Smooth muscle cell (in vitro differentiated cells): ENCODE measurements around the gene MYNN. TPM values are rescaled to one million over a fixed set of nuclear protein-coding genes. Genes with fewer than 3 reads are reported as not detected.

Experiments
- DNase-seq: peaks from one replicate; lab custom pipeline; 2025; ENCODE audit not compliant: unreplicated experiment; lab: John Stamatoyannopoulos, UW
- H2AFZ ChIP-seq: fragments of 200-600 bp; sonication (generic); 2 replicates; pipeline ENCODE4 v1.6.0; 2016; ENCODE audit warnings: antibody characterized with exemption, low read depth, mild to moderate bottlenecking
- H3F3A ChIP-seq: fragments of 200-600 bp; sonication (generic); 2 replicates; pipeline ENCODE4 v1.6.0; 2017; ENCODE audit warnings: antibody characterized with exemption, low read depth
- H3K27ac ChIP-seq: fragments of 200-600 bp; sonication (generic); 2 replicates; pipeline ENCODE4 v1.5.1; 2016; ENCODE audit warnings: low read depth, mild to moderate bottlenecking
- H3K27me3 ChIP-seq: fragments of 200-600 bp; sonication (generic); 2 replicates; pipeline ENCODE4 v1.6.1; 2016; ENCODE audit warnings: low read depth, mild to moderate bottlenecking
- H3K36me3 ChIP-seq: fragments of 200-600 bp; sonication (generic); 2 replicates; pipeline ENCODE4 v1.5.1; 2016; ENCODE audit warnings: low read depth
- H3K4me1 ChIP-seq: fragments of 200-600 bp; sonication (generic); 2 replicates; pipeline ENCODE4 v1.5.1; 2016; ENCODE audit warnings: low read depth
- H3K4me2 ChIP-seq: fragments of 200-600 bp; sonication (generic); 2 replicates; pipeline ENCODE4 v1.6.0; 2016; ENCODE audit warnings: mild to moderate bottlenecking
- H3K4me3 ChIP-seq: fragments of 200-600 bp; sonication (generic); 2 replicates; pipeline ENCODE4 v1.5.1; 2016; ENCODE audit warnings: mild to moderate bottlenecking
- H3K79me2 ChIP-seq: fragments of 200-600 bp; sonication (generic); 2 replicates; pipeline ENCODE4 v1.6.0; 2016; ENCODE audit warnings: low read depth, mild to moderate bottlenecking
- H3K9ac ChIP-seq: fragments of 200-600 bp; sonication (generic); 2 replicates; pipeline ENCODE4 v1.6.0; 2016; ENCODE audit warnings: low read depth
- H3K9me3 ChIP-seq: fragments of 200-600 bp; sonication (generic); replicated peaks from 2 replicates; pipeline ENCODE4 v1.5.1; 2016; ENCODE audit warnings: low read depth
- H4K20me1 ChIP-seq: fragments of 200-600 bp; sonication (generic); 2 replicates; pipeline ENCODE4 v1.6.0; 2016; ENCODE audit warnings: low read depth
- CTCF ChIP-seq: fragments of 200-600 bp; sonication (generic); IDR thresholded peaks from 2 replicates; pipeline ENCODE4 v1.5.1; 2017; ENCODE audit warnings: borderline replicate concordance, mild to moderate bottlenecking, antibody characterized with exemption; ENCODE audit not compliant: insufficient read depth, poor library complexity, severe bottlenecking
- WGBS: methylation state at CpG from one replicate; pipeline ENCODE4 v1.1.7; 2016; ENCODE audit warnings: low lambda C conversion rate; 5-methylcytosine and 5-hydroxymethylcytosine counted together
- polyA plus RNA-seq: library from polyadenylated mRNA; unstranded; fragments of >200 nt; fragmentation: Nextera tagmentation; extraction: Ambion mirVana; gene quantifications from 2 replicates; pipeline ENCODE4 v1.2.1, GENCODE V29; 2016
- total RNA-seq: library from RNA; depleted of rRNA; stranded (reverse); fragments of >200 nt; gene quantifications from 2 replicates; pipeline ENCODE4 v1.2.3, GENCODE V29; 2014

The MYNN gene
- total and polyA plus RNA-seq, 2 experiments from 2014 or later = 17.2 to 29.9 TPM

GRCh38 chr3:169774186-169774585 lies 990 bp downstream of the MYNN start:
- H3K4me1 ChIP-seq = peaks cover 7% of the 10 kb centered on the region
- no peaks in the 10 kb centered on the region for H3K9me3 ChIP-seq
- peak overlapping the region; percentile 99 for H3K4me2 ChIP-seq
- peak overlapping the region; percentile 98 for H3K9ac ChIP-seq
- H2AFZ ChIP-seq = no peak overlapping the region
- peak overlapping the region; percentile 97 for H3K27ac ChIP-seq
- H3K36me3 ChIP-seq = peaks cover 14% of the 10 kb centered on the region
- no peaks in the 10 kb centered on the region for H3K27me3 ChIP-seq
- TF ChIP-seq CTCF = no peak
- peak overlapping the region; percentile 78 for H3K4me3 ChIP-seq
- H4K20me1 ChIP-seq = peaks cover 29% of the 10 kb centered on the region
- peaks cover 26% of the 10 kb centered on the region for H3K79me2 ChIP-seq
- H3F3A ChIP-seq = peaks cover 16% of the 10 kb centered on the region
- 62% methylated on average over 5 of the region's 5 CpGs for WGBS
- no peak for DNase-seq

GRCh38 chr3:169777822-169778221 lies 4.6 kb downstream of the MYNN start:
- WGBS = 83% methylated on average over 4 of the region's 4 CpGs
- H3K79me2 ChIP-seq = peaks cover 26% of the 10 kb centered on the region
- peaks cover 1% of the 10 kb centered on the region for H3F3A ChIP-seq
- H3K4me3 ChIP-seq = no peak overlapping the region
- H3K9me3 ChIP-seq = no peaks in the 10 kb centered on the region
- no peak for TF ChIP-seq CTCF
- H3K4me2 ChIP-seq = no peak overlapping the region
- peaks cover 7% of the 10 kb centered on the region for H3K4me1 ChIP-seq
- H3K27ac ChIP-seq = no peak overlapping the region
- no peak overlapping the region for H2AFZ ChIP-seq
- peaks cover 43% of the 10 kb centered on the region for H3K36me3 ChIP-seq
- peaks cover 52% of the 10 kb centered on the region for H4K20me1 ChIP-seq
- H3K27me3 ChIP-seq = no peaks in the 10 kb centered on the region
- H3K9ac ChIP-seq = no peak overlapping the region
- DNase-seq = no peak

GRCh38 chr3:169780742-169781141 lies 7.5 kb downstream of the MYNN start:
- H3K36me3 ChIP-seq = peaks cover 50% of the 10 kb centered on the region
- no peak overlapping the region for H2AFZ ChIP-seq
- peaks cover 4% of the 10 kb centered on the region for H3K79me2 ChIP-seq
- H3K27me3 ChIP-seq = no peaks in the 10 kb centered on the region
- H3K4me2 ChIP-seq = no peak overlapping the region
- no peak for DNase-seq
- H3K27ac ChIP-seq = no peak overlapping the region
- H4K20me1 ChIP-seq = peaks cover 37% of the 10 kb centered on the region
- no peak overlapping the region for H3K4me3 ChIP-seq
- no peaks in the 10 kb centered on the region for H3K9me3 ChIP-seq
- WGBS = 84% methylated on average over 2 of the region's 2 CpGs
- no peaks in the 10 kb centered on the region for H3K4me1 ChIP-seq
- no peak for TF ChIP-seq CTCF
- H3F3A ChIP-seq = no peaks in the 10 kb centered on the region
- no peak overlapping the region for H3K9ac ChIP-seq

GRCh38 chr3:169781209-169781855 lies 8.1 kb downstream of the MYNN start:
- H3K27ac ChIP-seq = no peak overlapping the region
- H4K20me1 ChIP-seq = peaks cover 37% of the 10 kb centered on the region
- H2AFZ ChIP-seq = no peak overlapping the region
- no peak for TF ChIP-seq CTCF
- peaks cover under 1% of the 10 kb centered on the region for H3K79me2 ChIP-seq
- H3K9ac ChIP-seq = no peak overlapping the region
- 91% methylated on average over 4 of the region's 4 CpGs for WGBS
- no peaks in the 10 kb centered on the region for H3K4me1 ChIP-seq
- no peak overlapping the region for H3K4me2 ChIP-seq
- H3K36me3 ChIP-seq = peaks cover 56% of the 10 kb centered on the region
- H3K9me3 ChIP-seq = no peaks in the 10 kb centered on the region
- DNase-seq = no peak
- H3K27me3 ChIP-seq = no peaks in the 10 kb centered on the region
- H3F3A ChIP-seq = no peaks in the 10 kb centered on the region
- no peak overlapping the region for H3K4me3 ChIP-seq
